GM13977 (cell line): ENCODE measurements around the gene ARHGEF2.
A peak's percentile ranks its signal among the peaks of the same experiment; 100 is the strongest.

Experiments used
- DNase-seq: peaks from one replicate; pipeline ENCODE4 v3.0.0; 2012; ENCODE audit warnings: low spot score
- in situ Hi-C: fragments of 300-500 bp; cut with MboI; formaldehyde crosslinking; loops from one replicate; pipeline ENCODE4 v1.12.0; 2022; ENCODE audit warnings: low sequenced_read_pairs, low pct_unique_long_range_greater_than_20kb, mixed read lengths, inconsistent platforms; ENCODE audit not compliant: unreplicated experiment
- TF ChIP-seq, protein P1 (sequence below): IDR thresholded peaks from 2 replicates; pipeline ENCODE4 v1.5.1; 2012; ENCODE audit warnings: mild to moderate bottlenecking, control low read depth; ENCODE audit not compliant: insufficient read depth; ENCODE audit errors: extremely low read depth, missing control alignments

ARHGEF2 gene

DNA sequence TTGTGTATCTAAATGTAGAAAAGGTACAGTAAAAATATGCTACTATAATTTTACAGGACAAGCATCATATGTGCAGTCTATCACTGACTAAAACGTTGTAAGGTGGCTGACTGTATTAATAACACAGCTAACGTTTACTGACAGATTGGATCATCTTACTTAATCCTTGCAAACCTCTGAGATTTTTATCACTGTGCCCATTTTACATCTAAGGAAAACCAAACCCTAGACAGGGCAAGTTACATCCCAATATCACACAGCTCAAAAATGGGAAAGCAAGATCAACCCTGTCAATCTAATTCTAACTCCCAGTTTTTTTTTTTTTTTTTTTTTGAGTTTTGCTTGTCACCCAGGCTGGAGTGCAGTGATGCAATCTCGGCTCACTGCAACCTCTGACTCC lies 59.7 kb downstream of the ARHGEF2 start:
- TF ChIP-seq, protein P1, sequence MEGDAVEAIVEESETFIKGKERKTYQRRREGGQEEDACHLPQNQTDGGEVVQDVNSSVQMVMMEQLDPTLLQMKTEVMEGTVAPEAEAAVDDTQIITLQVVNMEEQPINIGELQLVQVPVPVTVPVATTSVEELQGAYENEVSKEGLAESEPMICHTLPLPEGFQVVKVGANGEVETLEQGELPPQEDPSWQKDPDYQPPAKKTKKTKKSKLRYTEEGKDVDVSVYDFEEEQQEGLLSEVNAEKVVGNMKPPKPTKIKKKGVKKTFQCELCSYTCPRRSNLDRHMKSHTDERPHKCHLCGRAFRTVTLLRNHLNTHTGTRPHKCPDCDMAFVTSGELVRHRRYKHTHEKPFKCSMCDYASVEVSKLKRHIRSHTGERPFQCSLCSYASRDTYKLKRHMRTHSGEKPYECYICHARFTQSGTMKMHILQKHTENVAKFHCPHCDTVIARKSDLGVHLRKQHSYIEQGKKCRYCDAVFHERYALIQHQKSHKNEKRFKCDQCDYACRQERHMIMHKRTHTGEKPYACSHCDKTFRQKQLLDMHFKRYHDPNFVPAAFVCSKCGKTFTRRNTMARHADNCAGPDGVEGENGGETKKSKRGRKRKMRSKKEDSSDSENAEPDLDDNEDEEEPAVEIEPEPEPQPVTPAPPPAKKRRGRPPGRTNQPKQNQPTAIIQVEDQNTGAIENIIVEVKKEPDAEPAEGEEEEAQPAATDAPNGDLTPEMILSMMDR, result no peak
- in situ Hi-C loops, result no loop called here
- DNase-seq, result no peak

DNA sequence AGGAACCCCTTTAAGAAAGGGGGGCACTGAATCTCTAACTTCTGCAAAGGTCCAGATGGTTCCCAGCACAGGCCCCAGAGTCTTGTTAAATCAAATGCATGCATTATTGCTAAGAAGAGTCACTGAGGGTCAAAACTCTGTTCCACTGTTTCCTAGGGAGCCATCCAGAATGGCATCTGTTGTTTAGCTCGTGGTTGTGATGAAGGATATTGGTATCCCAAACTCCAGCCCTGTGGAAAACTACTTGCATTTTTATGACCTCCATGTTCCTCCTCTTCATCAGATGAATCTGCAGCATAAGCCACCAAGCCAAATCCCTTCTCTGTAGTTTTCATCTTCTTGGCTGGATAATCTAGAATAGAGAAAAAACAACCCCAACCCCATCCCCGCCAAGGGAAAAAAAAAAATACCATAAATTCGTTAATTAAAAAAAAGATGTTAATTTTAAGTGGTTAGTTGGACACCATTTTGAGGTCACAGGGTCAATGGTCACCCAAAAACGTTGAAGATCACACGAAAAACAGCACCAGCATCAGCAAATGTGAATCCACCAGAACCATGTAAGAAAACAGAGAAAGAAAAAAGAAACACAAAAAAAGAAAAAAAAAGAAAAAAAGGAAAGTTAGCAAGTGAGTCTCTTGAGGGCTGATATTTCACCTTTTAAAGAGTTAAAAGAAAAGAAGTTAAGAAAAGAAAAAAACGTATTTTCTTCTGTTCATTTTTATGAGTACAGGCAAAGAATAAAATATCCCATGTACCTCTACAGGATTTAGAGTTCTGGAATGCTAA lies 64.2 kb downstream of the ARHGEF2 start:
- TF ChIP-seq, protein P1, result no peak
- DNase-seq, result no peak
- in situ Hi-C loops, result no loop called here

- TF ChIP-seq, protein P1, result no peak
- no peak for DNase-seq
- in situ Hi-C loops, result no loop called here
These were observed 66.3 kb downstream of the ARHGEF2 start for GRCh38 chr1:155912056-155912536.

DNA sequence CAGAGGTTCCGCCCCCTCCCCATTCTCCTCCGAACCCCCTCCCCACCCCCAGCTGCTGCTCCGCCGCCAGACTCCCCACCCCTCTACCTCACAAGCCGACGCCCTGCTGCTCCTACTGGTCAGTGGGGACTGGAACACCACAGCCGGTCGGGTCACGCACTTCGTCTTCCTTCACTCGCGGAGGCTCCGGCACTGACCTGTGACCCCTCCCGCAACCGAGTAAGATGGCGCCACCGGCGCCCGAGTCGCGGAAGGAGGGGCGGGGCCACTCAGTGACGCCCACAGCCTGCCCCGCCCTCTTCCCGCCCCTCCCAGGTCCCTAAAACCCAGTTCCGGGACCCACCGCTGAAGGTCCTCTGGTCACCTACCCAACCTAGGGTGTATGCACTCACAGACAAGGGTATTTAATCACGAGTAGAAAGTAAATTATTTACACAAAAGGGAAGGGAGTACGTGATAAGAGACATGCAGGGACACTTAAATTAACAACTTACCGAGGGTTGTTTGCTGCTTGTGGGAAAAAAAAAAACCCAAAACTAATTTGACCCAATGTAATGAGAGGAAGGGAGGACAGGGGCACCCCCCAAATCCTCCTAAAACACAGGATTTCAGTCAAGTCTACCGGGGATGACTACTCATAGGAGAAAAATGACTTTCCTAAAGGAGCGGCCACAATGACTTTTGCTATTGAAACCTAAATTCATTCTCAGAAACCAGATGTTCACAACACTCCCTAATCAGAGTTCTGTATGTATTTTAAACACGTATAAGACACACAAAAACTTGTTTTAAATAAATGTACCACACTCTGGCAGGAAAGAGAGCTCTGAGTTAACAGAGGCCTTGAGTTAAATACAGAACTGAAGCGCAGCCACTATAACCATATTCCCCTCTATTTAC lies 66.9 kb downstream of the ARHGEF2 start, which contains the start of gene RIT1:
RIT1 (minus strand) TSS at position 194 of the 900 bp plus-strand sequence. CDS start 588 bp downstream, outside the sequence.
- DNase-seq, result peak; percentile 88
- TF ChIP-seq, protein P1, result no peak
- in situ Hi-C loops, result no loop called here

GRCh38 chr1:155910621-155911121 lies 67.7 kb downstream of the ARHGEF2 start:
- in situ Hi-C loops, result no loop called here
- DNase-seq, result peak; percentile 44

GRCh38 chr1:155909894-155910293 lies 68.5 kb downstream of the ARHGEF2 start:
- TF ChIP-seq, protein P1, result no peak

More at GRCh38 chr1:155910621-155911121, 67.7 kb downstream of the ARHGEF2 start:
- TF ChIP-seq, protein P1, result peak; percentile 22

More at GRCh38 chr1:155909894-155910293, 68.5 kb downstream of the ARHGEF2 start:
- in situ Hi-C loops, result no loop called here
- DNase-seq, result no peak
